ENCODE measurements around the gene EHBP1L1.

The EHBP1L1 gene

DNA sequence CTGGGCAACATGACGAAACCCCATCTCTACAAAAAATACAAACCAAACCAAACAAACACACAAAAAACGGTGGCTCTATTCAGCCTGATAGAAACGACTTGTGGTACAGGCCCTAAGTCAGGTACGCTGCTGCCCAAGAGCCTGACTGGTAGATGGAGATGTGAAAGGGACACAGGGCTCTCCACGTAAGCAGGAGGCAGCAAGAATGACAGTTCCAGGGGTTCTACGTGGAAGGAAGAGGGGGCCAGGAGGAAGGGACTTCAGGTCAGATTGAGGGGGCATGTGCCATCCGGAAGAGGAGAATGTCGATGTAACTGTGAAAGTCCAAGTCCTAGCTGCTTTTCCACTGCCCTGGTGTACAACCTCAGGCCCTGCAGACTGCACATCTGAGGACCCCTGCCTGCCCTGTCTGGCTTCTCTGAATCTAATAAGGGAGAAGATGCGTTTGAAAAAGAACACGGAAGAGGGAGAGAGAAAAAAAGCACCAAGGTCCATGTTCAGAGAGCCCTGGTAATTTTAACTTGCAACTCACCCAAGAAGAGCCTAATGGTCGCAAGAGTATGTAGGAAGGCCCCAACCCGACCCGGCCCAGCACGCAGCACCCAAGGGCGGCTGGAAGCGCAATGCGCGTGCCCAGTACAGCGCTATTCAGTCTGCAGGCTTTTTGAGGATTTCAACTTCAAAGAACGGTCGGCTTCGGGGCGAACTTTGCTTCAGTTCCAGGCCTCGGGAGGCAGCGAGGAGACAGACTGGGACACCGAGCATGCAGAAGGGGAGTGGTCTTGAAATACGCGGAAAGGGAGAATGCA is 6.5 kb upstream of the EHBP1L1 start:
- Histone ChIP-seq H3K36me3 (ENCODE audit: control insufficient read depth, insufficient read depth, low read length) (peaks cover 3% of the 10 kb centered on the region), H3K27me3 (ENCODE audit: control insufficient read depth, insufficient read depth, low read length) (peaks cover 3% of the 10 kb centered on the region), H3K9me3 (ENCODE audit: control insufficient read depth, insufficient read depth, low read length) (no peaks in the 10 kb centered on the region), H3K9ac (ENCODE audit: low read depth, low read length) (peak overlapping the region; percentile 92), H3K4me3 (ENCODE audit: low read depth, low read length) (peak overlapping the region; percentile 99), H3K4me1 (ENCODE audit: control insufficient read depth, insufficient read depth, low read length) (peaks cover 6% of the 10 kb centered on the region)

DNA sequence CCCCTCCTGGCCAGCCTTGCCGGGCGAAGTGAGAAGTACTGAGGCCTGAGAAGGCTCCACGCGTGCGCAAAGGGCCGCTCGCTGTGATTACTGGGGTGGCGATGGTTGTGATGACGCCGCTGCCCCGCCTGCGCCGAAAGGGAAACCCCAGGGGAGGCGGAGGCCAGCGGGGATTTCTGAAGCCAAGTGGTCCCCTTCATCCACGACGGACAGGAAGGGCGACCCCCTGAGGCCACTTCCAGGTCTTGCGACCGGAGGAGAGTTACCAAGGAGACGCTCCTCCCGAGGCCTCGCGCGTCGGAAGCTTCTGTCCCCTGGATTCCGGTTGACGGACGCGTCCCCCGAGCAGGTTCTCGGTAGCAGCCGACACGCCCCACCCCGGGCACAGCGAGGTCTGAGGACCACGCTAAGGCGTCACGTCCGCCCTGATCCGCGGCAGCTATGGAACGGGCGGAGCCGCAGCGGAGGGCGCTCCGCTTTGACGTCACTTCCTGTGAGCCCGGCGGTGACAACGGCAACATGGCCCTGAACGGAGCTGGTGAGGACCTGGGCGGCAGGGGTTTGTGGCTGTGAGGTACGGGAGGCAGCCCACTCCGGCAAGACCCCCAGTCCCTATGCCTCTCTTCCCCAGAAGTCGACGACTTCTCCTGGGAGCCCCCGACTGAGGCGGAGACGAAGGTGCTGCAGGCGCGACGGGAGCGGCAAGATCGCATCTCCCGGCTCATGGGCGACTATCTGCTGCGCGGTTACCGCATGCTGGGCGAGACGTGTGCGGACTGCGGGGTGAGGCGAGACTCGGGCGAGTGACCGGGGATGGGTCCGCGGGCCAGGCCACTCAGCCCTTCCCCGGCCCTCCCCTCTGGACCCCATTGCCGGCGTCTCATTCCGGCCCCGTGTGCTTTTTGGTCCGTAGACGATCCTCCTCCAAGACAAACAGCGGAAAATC is 5.6 kb upstream of the EHBP1L1 start, which contains the start of gene ZNRD2:
Gene ZNRD2, plus strand, starts transcription at position 505 of the 946 bp plus-strand sequence. Its CDS starts 15 bp downstream, at position 520.
- Histone ChIP-seq H3K36me3 (ENCODE audit: control insufficient read depth, insufficient read depth, low read length) (peaks cover 3% of the 10 kb centered on the region), H3K4me3 (ENCODE audit: low read depth, low read length) (peak within 1 kb of the TSS; percentile 99), H3K4me1 (ENCODE audit: control insufficient read depth, insufficient read depth, low read length) (peaks cover 9% of the 10 kb centered on the region), H3K9ac (ENCODE audit: low read depth, low read length) (peak within 1 kb of the TSS; percentile 92), H3K9me3 (ENCODE audit: control insufficient read depth, insufficient read depth, low read length) (no peaks in the 10 kb centered on the region), H3K27me3 (ENCODE audit: control insufficient read depth, insufficient read depth, low read length) (peaks cover 10% of the 10 kb centered on the region)

DNA sequence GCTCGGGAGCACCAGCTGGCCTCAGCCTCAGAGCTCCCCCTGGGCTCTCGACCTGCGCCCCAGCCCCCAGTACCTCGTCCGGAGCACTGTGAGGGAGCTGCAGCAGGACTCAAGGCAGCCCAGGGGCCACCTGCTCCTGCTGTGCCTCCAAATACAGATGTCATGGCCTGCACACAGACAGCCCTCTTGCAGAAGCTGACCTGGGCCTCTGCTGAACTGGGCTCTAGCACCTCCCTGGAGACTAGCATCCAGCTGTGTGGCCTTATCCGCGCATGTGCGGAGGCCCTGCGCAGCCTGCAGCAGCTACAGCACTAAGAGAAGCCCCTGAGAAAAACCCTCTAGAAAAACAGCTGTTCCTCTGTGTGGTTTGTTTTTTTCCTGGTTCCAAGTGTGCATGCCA is 4.4 kb upstream of the EHBP1L1 start:
- Histone ChIP-seq H3K9me3 (ENCODE audit: control insufficient read depth, insufficient read depth, low read length) (no peaks in the 10 kb centered on the region), H3K36me3 (ENCODE audit: control insufficient read depth, insufficient read depth, low read length) (peaks cover 3% of the 10 kb centered on the region), H3K27me3 (ENCODE audit: control insufficient read depth, insufficient read depth, low read length) (peaks cover 18% of the 10 kb centered on the region), H3K4me1 (ENCODE audit: control insufficient read depth, insufficient read depth, low read length) (peaks cover 9% of the 10 kb centered on the region), H3K9ac (ENCODE audit: low read depth, low read length) (no peak overlapping the region), H3K4me3 (ENCODE audit: low read depth, low read length) (peak overlapping the region; percentile 99)

DNA sequence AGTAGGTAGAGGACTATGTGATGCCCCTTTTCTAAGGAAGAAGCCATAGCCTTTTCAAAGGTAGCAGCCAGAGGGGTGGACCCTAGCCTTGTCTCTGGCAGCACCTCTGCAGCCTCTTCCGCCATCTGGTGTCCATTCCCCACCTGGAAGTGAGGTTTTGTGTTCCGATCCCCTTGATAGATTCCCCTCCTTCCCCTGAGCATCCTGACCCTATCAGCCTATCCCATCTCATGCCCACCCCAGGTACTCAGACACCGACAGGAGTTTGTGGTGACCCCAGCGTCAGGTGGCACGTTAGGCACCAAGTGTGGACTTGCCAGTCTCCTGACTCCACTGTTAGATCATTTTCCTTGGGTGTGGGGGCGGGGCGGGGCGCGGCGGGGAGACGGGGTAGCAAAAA is 3.9 kb upstream of the EHBP1L1 start:
- H3K9ac ChIP-seq (ENCODE audit: low read depth, low read length) = no peak overlapping the region
- peaks cover 3% of the 10 kb centered on the region for H3K36me3 ChIP-seq (ENCODE audit: control insufficient read depth, insufficient read depth, low read length)
- no peaks in the 10 kb centered on the region for H3K9me3 ChIP-seq (ENCODE audit: control insufficient read depth, insufficient read depth, low read length)
- peak overlapping the region; percentile 64 for H3K4me3 ChIP-seq (ENCODE audit: low read depth, low read length)
- peaks cover 9% of the 10 kb centered on the region for H3K4me1 ChIP-seq (ENCODE audit: control insufficient read depth, insufficient read depth, low read length)
- H3K27me3 ChIP-seq (ENCODE audit: control insufficient read depth, insufficient read depth, low read length) = peaks cover 23% of the 10 kb centered on the region

- Histone ChIP-seq H3K9me3 (ENCODE audit: control insufficient read depth, insufficient read depth, low read length) (no peaks in the 10 kb centered on the region), H3K4me1 (ENCODE audit: control insufficient read depth, insufficient read depth, low read length) (peaks cover 9% of the 10 kb centered on the region), H3K9ac (ENCODE audit: low read depth, low read length) (no peak within 1 kb of the TSS), H3K4me3 (ENCODE audit: low read depth, low read length) (peak within 1 kb of the TSS; percentile 64), H3K27me3 (ENCODE audit: control insufficient read depth, insufficient read depth, low read length) (peaks cover 27% of the 10 kb centered on the region), H3K36me3 (ENCODE audit: control insufficient read depth, insufficient read depth, low read length) (peaks cover 3% of the 10 kb centered on the region)
These were observed 3.3 kb upstream of the EHBP1L1 start, which contains the start of gene FAM89B for GRCh38 chr11:65572356-65573051. Gene FAM89B, plus strand, starts transcription at chr11:65572538. Its CDS starts 132 bp downstream, at chr11:65572670.

DNA sequence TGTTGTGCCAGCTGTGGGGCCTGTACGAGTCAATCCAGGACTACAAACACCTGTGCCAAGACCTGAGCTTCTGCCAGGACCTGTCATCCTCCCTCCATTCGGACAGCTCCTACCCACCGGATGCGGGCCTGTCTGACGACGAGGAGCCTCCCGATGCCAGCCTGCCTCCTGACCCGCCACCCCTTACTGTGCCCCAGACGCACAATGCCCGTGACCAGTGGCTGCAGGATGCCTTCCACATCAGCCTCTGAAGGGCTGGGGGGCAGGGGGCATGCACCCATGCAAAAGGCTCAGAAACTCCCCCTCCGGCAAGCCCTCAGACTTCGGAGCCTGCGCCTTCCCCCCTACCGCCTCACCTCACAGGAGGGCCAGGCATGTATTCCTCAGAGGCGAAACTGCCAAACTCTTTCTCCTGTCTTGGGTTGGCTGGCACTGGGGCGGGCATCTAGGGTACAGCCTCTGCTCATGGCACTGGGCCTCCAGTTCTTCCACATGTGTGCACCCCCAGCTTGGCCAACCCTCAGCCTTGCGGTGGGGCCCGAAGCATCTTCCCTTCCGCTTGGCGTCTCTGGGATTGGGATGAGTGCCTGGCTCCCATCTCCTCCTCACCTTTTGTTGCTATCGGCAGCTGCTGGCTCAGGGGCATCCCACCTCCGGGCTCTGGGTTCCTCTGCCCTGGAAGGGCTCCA is 2.3 kb upstream of the EHBP1L1 start:
- peaks cover 9% of the 10 kb centered on the region for H3K4me1 ChIP-seq (ENCODE audit: control insufficient read depth, insufficient read depth, low read length)
- no peak overlapping the region for H3K9ac ChIP-seq (ENCODE audit: low read depth, low read length)
- H3K4me3 ChIP-seq (ENCODE audit: low read depth, low read length) = peak overlapping the region; percentile 64

GRCh38 chr11:65574109-65574810 is 1.6 kb upstream of the EHBP1L1 start:
- Histone ChIP-seq H3K9me3 (ENCODE audit: control insufficient read depth, insufficient read depth, low read length) (no peaks in the 10 kb centered on the region), H3K27me3 (ENCODE audit: control insufficient read depth, insufficient read depth, low read length) (peaks cover 42% of the 10 kb centered on the region), H3K4me1 (ENCODE audit: control insufficient read depth, insufficient read depth, low read length) (peaks cover 7% of the 10 kb centered on the region), H3K36me3 (ENCODE audit: control insufficient read depth, insufficient read depth, low read length) (peaks cover 3% of the 10 kb centered on the region), H3K9ac (ENCODE audit: low read depth, low read length) (no peak overlapping the region), H3K4me3 (ENCODE audit: low read depth, low read length) (peak overlapping the region; percentile 48)

More for the DNA sequence above, 2.3 kb upstream of the EHBP1L1 start:
- peaks cover 38% of the 10 kb centered on the region for H3K27me3 ChIP-seq (ENCODE audit: control insufficient read depth, insufficient read depth, low read length)
- no peaks in the 10 kb centered on the region for H3K9me3 ChIP-seq (ENCODE audit: control insufficient read depth, insufficient read depth, low read length)
- H3K36me3 ChIP-seq (ENCODE audit: control insufficient read depth, insufficient read depth, low read length) = peaks cover 3% of the 10 kb centered on the region

- Histone ChIP-seq H3K4me1 (ENCODE audit: control insufficient read depth, insufficient read depth, low read length) (peaks cover 7% of the 10 kb centered on the region), H3K27me3 (ENCODE audit: control insufficient read depth, insufficient read depth, low read length) (peaks cover 44% of the 10 kb centered on the region), H3K9ac (ENCODE audit: low read depth, low read length) (no peak overlapping the region), H3K9me3 (ENCODE audit: control insufficient read depth, insufficient read depth, low read length) (no peaks in the 10 kb centered on the region), H3K4me3 (ENCODE audit: low read depth, low read length) (peak overlapping the region; percentile 51), H3K36me3 (ENCODE audit: control insufficient read depth, insufficient read depth, low read length) (peaks cover 3% of the 10 kb centered on the region)
These were observed 864 bp upstream of the EHBP1L1 start for GRCh38 chr11:65574811-65575567.

- peak overlapping the region; percentile 13 for H3K4me3 ChIP-seq (ENCODE audit: low read depth, low read length)
- H3K9me3 ChIP-seq (ENCODE audit: control insufficient read depth, insufficient read depth, low read length) = no peaks in the 10 kb centered on the region
- peaks cover 7% of the 10 kb centered on the region for H3K4me1 ChIP-seq (ENCODE audit: control insufficient read depth, insufficient read depth, low read length)
- no peak overlapping the region for H3K9ac ChIP-seq (ENCODE audit: low read depth, low read length)
- peaks cover 45% of the 10 kb centered on the region for H3K27me3 ChIP-seq (ENCODE audit: control insufficient read depth, insufficient read depth, low read length)
- H3K36me3 ChIP-seq (ENCODE audit: control insufficient read depth, insufficient read depth, low read length) = peaks cover 3% of the 10 kb centered on the region
These were observed 496 bp downstream of the EHBP1L1 start for GRCh38 chr11:65576232-65576866.

Measured in iPS-15b (cell line).